Measurements from ENCODE around the gene CHERP. TPM values are rescaled to one million over a fixed set of nuclear protein-coding genes. Genes with fewer than 3 reads are reported as not detected.
"Not testable (repeated sequence)": the region's sequence is repeated elsewhere in the genome, so short reads cannot be mapped to it uniquely, and the experiment has no call there.

Gene CHERP
- total RNA-seq, 1 experiment from 2014 or later, result 13.4 TPM

DNA sequence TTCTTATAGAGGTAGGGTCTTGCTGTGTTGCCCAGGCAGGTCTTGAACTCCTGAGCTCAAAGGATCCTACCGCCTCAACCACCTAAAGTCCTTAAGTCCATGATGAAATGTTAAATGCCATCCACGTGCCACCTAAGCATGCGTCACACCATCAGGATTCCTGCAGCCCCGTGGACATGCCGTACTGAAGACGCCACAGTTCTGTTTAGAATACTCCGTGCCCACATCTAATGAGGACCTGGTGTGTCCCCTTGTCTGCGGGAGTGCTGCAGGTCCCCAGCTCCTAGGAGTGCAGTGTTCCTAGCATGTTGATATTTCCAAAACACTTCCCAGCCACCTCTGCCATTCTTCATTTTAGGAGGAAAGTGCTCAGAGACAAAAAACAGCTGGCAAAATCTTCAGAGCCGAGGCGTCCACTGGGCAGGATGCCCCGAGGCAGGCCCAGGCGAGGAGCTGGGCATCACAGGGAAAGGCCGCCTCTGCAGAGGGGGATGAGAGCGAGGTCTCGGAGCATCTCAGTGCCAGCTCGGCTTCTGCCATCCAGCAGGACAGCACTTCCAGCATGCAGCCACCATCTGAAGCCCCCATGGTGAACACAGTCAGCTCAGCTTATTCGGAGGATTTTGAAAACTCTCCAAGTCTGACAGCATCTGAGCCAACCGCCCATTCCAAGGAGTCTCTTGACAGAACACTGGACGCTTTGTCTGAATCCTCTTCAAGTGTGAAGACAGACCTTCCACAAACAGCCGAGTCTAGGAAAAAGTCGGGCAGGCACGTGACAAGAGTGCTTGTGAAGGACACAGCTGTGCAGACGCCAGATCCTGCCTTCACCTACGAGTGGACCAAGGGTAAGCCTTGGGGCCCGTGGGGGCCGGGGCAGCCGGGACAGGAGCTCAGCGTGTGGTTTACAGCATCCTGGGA is 32.8 kb downstream of the CHERP start:
- H3K27me3 ChIP-seq (ENCODE audit: low read length), result no peaks in the 10 kb centered on the region
- BruUV-seq (replicated peaks), result no TSS peak
- no peak for ATAC-seq
- H3K9ac ChIP-seq (ENCODE audit: low read length), result no peak overlapping the region
- no peak overlapping the region for H3K4me2 ChIP-seq (ENCODE audit: low read length)
- no peaks in the 10 kb centered on the region for H4K20me1 ChIP-seq (ENCODE audit: low read length)
- no peaks in the 10 kb centered on the region; the same call in 1 of the 2 replicates for H3K36me3 ChIP-seq (ENCODE audit: low read depth, low read length)
- TF ChIP-seq EZH2 (IDR thresholded peaks at IDR 0.05; ENCODE audit: low read length, unreplicated experiment) (no peak), CTCF (conservative IDR thresholded peaks at IDR 0.05; ENCODE audit: low read depth, low read length) (no peak), EZH2phosphoT487 (IDR thresholded peaks at IDR 0.05; ENCODE audit: borderline replicate concordance, low read length) (no peak)
- H3K4me3 ChIP-seq (ENCODE audit: low read length), result no peak overlapping the region
- no peaks in the 10 kb centered on the region for H3K9me3 ChIP-seq (ENCODE audit: low read length)
- ChIA-PET POLR2A (ENCODE audit: unreplicated experiment) (no interaction called here), CTCF (no interaction called here)
- H2AFZ ChIP-seq (ENCODE audit: low read length), result no peak overlapping the region
- intact Hi-C loops (cut with micrococcal nuclease), result no loop called here
- no peaks in the 10 kb centered on the region for H3K79me2 ChIP-seq (ENCODE audit: low read length)
- no peak overlapping the region for H3K27ac ChIP-seq (ENCODE audit: low read length)
- no peaks in the 10 kb centered on the region for H3K9me2 ChIP-seq (replicated peaks; ENCODE audit: low read length)
- H3F3A ChIP-seq (ENCODE audit: low read length, unreplicated experiment), result no peaks in the 10 kb centered on the region
- no peaks in the 10 kb centered on the region for H3K4me1 ChIP-seq (ENCODE audit: insufficient read depth, low read length)
- DNase-seq, result no peak

- Histone ChIP-seq H3K4me3 (ENCODE audit: low read length) (no peak overlapping the region), H2AFZ (ENCODE audit: low read length) (no peak overlapping the region), H3K9me3 (ENCODE audit: low read length) (no peaks in the 10 kb centered on the region), H4K20me1 (ENCODE audit: low read length) (no peaks in the 10 kb centered on the region), H3K79me2 (ENCODE audit: low read length) (no peaks in the 10 kb centered on the region), H3K4me1 (ENCODE audit: insufficient read depth, low read length) (no peaks in the 10 kb centered on the region), H3K36me3 (ENCODE audit: low read depth, low read length) (no peaks in the 10 kb centered on the region; the same call in 1 of the 2 replicates), H3K27me3 (ENCODE audit: low read length) (no peaks in the 10 kb centered on the region), H3K9me2 (replicated peaks; ENCODE audit: low read length) (no peaks in the 10 kb centered on the region), H3K9ac (ENCODE audit: low read length) (no peak overlapping the region), H3K4me2 (ENCODE audit: low read length) (no peak overlapping the region), H3F3A (ENCODE audit: low read length, unreplicated experiment) (no peaks in the 10 kb centered on the region), H3K27ac (ENCODE audit: low read length) (no peak overlapping the region)
- ATAC-seq (no peak), DNase-seq (no peak)
- TF ChIP-seq EZH2phosphoT487 (IDR thresholded peaks at IDR 0.05; ENCODE audit: borderline replicate concordance, low read length) (no peak), CTCF (conservative IDR thresholded peaks at IDR 0.05; ENCODE audit: low read depth, low read length) (no peak), EZH2 (IDR thresholded peaks at IDR 0.05; ENCODE audit: low read length, unreplicated experiment) (no peak)
- intact Hi-C loops (cut with micrococcal nuclease), result no loop called here
- ChIA-PET CTCF (no interaction called here), POLR2A (ENCODE audit: unreplicated experiment) (no interaction called here)
- BruUV-seq (replicated peaks), result no TSS peak
Observed at GRCh38 chr19:16508546-16508945, 33.7 kb downstream of the CHERP start.

DNA sequence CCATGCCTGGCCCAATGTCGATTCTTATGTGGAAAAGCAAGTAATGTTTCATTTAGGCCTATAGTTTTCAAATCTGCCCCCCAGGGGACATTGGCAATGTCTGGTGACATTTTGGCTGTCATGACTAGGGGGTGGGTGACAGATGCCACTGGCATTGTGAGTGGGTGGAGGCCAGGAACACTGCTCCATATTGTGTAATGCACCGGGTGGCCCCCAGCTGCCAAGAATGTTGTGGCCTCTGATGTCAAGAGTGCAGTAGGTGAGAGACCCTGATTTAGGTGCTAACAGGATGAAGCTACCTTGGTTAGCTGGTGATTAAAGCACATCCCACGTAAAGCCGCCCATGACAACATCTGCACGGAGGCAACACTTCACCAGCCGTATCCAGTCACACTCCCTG is 35.3 kb downstream of the CHERP start:
- H3K4me2 ChIP-seq (ENCODE audit: low read length), result no peak overlapping the region
- ChIA-PET POLR2A (ENCODE audit: unreplicated experiment) (no interaction called here), CTCF (no interaction called here)
- DNase-seq (no peak), ATAC-seq (no peak)
- H3K4me1 ChIP-seq (ENCODE audit: insufficient read depth, low read length), result no peaks in the 10 kb centered on the region
- H3K9me3 ChIP-seq (ENCODE audit: low read length), result no peaks in the 10 kb centered on the region
- no peak overlapping the region for H3K9ac ChIP-seq (ENCODE audit: low read length)
- no peak for TF ChIP-seq EZH2phosphoT487 (IDR thresholded peaks at IDR 0.05; ENCODE audit: borderline replicate concordance, low read length)
- no peak for TF ChIP-seq EZH2 (IDR thresholded peaks at IDR 0.05; ENCODE audit: low read length, unreplicated experiment)
- no peak for TF ChIP-seq CTCF (conservative IDR thresholded peaks at IDR 0.05; ENCODE audit: low read depth, low read length)
- no peaks in the 10 kb centered on the region for H4K20me1 ChIP-seq (ENCODE audit: low read length)
- H3K36me3 ChIP-seq (ENCODE audit: low read depth, low read length), result no peaks in the 10 kb centered on the region; the same call in 1 of the 2 replicates
- no peak overlapping the region for H3K27ac ChIP-seq (ENCODE audit: low read length)
- H3K9me2 ChIP-seq (replicated peaks; ENCODE audit: low read length), result no peaks in the 10 kb centered on the region
- no peaks in the 10 kb centered on the region for H3K27me3 ChIP-seq (ENCODE audit: low read length)
- H3K79me2 ChIP-seq (ENCODE audit: low read length), result no peaks in the 10 kb centered on the region
- H3K4me3 ChIP-seq (ENCODE audit: low read length), result no peak overlapping the region
- H2AFZ ChIP-seq (ENCODE audit: low read length), result no peak overlapping the region
- no TSS peak for BruUV-seq (replicated peaks)
- intact Hi-C loops (cut with micrococcal nuclease), result no loop called here
- H3F3A ChIP-seq (ENCODE audit: low read length, unreplicated experiment), result no peaks in the 10 kb centered on the region

GRCh38 chr19:16506161-16506560 is 36.1 kb downstream of the CHERP start:
- H3K79me2 ChIP-seq (ENCODE audit: low read length); ATAC-seq; H3K9me2 ChIP-seq (replicated peaks; ENCODE audit: low read length); H3K36me3 ChIP-seq (ENCODE audit: low read depth, low read length); BruUV-seq (replicated peaks); H3F3A ChIP-seq (ENCODE audit: low read length, unreplicated experiment); H3K4me2 ChIP-seq (ENCODE audit: low read length); H3K9me3 ChIP-seq (ENCODE audit: low read length); H3K27me3 ChIP-seq (ENCODE audit: low read length); H3K9ac ChIP-seq (ENCODE audit: low read length); H3K27ac ChIP-seq (ENCODE audit: low read length); POLR2A ChIA-PET (ENCODE audit: unreplicated experiment); H4K20me1 ChIP-seq (ENCODE audit: low read length); H2AFZ ChIP-seq (ENCODE audit: low read length); H3K4me1 ChIP-seq (ENCODE audit: insufficient read depth, low read length); H3K4me3 ChIP-seq (ENCODE audit: low read length); CTCF ChIA-PET; DNase-seq; intact Hi-C loops (cut with micrococcal nuclease): not testable (repeated sequence)

All from PC-3 (cell line).